ENCODE results near the gene VPS9D1.

VPS9D1 gene, protein sequence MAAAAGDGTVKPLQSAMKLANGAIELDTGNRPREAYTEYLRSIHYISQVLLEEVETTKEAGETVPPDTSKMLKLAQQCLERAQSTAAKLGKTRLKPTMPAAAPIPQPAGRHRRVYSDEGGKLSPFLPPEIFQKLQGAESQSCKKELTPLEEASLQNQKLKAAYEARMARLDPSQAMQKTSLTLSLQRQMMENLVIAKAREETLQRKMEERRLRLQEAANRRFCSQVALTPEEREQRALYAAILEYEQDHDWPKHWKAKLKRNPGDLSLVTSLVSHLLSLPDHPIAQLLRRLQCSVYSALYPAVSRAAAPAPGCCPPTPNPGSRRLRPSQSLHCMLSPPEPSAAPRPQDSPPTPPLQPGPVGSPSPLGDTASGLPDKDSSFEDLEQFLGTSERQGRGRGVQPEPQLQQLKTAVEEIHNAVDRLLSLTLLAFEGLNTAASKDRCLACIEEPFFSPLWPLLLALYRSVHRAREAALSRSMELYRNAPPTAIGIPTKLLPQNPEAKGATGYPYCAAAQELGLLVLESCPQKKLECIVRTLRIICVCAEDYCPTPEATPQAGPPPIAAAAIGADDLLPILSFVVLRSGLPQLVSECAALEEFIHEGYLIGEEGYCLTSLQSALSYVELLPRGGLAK

DNA sequence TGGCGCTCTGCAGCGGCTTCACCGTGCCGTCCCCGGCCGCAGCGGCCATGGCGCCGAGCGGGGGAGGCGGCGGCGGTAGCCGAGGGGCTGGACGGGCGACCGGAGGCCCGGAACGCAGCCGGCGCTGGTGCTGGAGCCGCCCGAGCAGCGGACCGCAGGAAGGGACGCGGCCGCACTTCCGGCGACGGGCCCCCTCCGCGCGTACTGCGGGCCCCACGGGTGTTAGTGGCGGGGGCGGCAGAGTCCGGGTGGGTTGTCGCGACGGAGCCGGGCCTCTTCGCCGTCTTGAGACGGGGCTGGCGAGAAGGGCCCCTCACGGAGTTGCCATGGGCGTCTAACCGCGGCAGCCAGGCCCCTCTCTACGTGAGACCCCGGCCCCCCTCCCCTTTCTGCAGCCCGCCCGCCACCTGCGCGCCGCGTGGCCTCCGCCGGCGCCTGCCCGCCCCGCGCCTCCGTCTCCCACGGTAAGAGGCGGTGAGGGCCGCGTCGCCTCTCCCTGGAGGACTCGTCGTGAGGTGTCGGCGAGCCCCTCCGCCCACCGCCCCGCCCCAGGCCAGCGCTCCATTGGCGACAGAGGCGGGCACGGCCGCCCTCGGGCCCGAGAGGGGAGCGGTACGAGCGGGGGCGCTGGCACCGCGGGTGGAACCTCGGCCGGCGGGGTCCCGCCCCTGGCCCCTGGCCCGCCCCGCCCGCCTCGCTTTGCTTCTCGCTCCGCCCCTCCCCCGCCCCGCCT is at the start of gene VPS9D1, which contains the start of gene ZNF276:
Gene VPS9D1 (minus strand): TSS at position 86 of the 733 bp plus-strand sequence. CDS start 37 bp downstream, at position 49.
Gene ZNF276 (plus strand): TSS at position 725 of the 733 bp plus-strand sequence. CDS start 104 bp downstream, outside the sequence.
- Mint-ChIP-seq H3K4me1 (peaks cover 49% of the 10 kb centered on the region), H3K9me3 (no peaks in the 10 kb centered on the region), H3K4me3 (peak within 1 kb of the TSS; percentile 91), H3K27me3 (ENCODE audit: low read depth, poor library complexity) (peaks cover 13% of the 10 kb centered on the region), H3K36me3 (ENCODE audit: low read depth) (peaks cover 33% of the 10 kb centered on the region), H3K27ac (no peak within 1 kb of the TSS)
- TF ChIP-seq CTCF (IDR thresholded peaks at IDR 0.05) = no peak
- peak; percentile 87 for DNase-seq

DNA sequence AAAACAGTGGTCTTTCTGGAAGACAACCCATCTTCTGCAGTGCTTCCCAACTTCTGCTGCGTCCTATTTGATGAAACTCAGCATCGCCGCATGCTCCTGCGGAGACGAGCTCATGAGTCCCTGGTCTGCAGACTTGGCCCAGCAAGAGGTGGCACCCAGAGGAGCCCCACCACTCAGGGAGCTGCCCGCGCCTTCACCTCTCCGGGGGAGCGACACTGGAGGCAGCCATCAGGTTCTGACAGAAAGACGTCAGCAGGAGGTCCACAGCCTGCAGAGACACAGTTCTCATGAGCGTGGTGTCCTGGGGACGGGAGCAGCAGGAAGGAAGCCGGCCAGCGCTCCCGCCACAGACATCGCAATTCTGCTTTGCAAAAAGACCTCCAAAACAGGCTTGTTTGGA is 49.7 kb upstream of the VPS9D1 start:
- H3K27me3 Mint-ChIP-seq (ENCODE audit: low read depth, poor library complexity) = no peaks in the 10 kb centered on the region
- no peaks in the 10 kb centered on the region for H3K9me3 Mint-ChIP-seq

DNA sequence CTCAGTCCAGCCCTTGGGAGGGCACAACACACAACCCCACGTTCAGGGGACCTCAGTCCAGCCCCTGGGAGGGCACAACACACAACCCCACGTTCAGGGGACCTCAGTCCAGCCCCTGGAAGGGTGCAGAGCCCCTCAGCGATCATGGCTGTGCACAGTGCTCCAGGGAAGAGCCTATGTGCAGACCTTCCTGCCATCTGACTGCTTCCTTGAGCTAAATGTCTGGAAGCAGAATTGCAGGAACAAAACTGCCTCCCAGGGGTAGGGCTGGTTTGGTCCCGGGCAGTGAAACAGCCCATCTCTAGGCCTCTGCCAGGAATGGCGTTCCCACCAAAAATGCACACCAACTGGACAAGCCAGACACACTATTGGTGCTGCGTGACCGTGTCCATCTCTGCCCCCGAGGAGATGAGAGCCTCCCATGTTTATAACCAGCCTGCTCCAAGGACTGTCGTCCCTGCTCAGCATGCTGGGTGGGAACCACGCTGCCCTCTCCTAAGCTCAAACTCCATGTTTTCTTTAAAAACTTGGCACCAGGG is 44.7 kb upstream of the VPS9D1 start:
- Mint-ChIP-seq H3K27me3 (ENCODE audit: low read depth, poor library complexity) (no peaks in the 10 kb centered on the region), H3K4me1 (no peaks in the 10 kb centered on the region), H3K4me3 (no peak overlapping the region), H3K36me3 (ENCODE audit: low read depth) (peaks cover 57% of the 10 kb centered on the region), H3K9me3 (no peaks in the 10 kb centered on the region), H3K27ac (no peak overlapping the region)
- DNase-seq = no peak
- TF ChIP-seq CTCF (IDR thresholded peaks at IDR 0.05) = no peak

More for the DNA sequence above, 49.7 kb upstream of the VPS9D1 start:
- H3K4me1 Mint-ChIP-seq = no peaks in the 10 kb centered on the region
- H3K27ac Mint-ChIP-seq = no peak overlapping the region
- no peak for TF ChIP-seq CTCF (IDR thresholded peaks at IDR 0.05)
- H3K36me3 Mint-ChIP-seq (ENCODE audit: low read depth) = peaks cover 63% of the 10 kb centered on the region
- DNase-seq = no peak
- H3K4me3 Mint-ChIP-seq = no peak overlapping the region

DNA sequence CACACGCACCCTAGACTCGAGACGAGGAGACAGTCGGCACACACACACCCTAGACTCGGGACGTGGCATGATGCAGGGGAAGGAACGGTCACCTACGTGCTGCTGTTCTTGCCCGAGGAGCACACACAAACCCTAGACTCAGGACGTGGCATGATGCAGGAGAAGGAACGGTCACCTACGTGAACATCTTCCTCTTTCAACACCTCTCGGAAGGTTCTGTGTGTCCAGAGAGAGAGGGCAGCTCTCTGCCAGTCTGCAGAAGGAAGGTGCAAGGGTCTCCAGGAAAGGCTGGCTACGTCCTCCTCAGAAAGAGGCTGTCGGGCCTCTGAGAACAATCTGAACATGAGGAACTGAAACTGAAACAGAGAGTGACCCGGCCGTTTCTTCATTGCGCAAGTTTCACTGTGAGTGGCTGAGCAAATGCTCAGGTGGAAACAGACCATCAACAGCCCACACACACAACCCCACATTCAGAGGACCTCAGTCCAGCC is 44.1 kb upstream of the VPS9D1 start:
- Mint-ChIP-seq H3K27me3 (ENCODE audit: low read depth, poor library complexity) (no peaks in the 10 kb centered on the region), H3K9me3 (no peaks in the 10 kb centered on the region), H3K4me3 (no peak overlapping the region), H3K27ac (no peak overlapping the region), H3K4me1 (no peaks in the 10 kb centered on the region), H3K36me3 (ENCODE audit: low read depth) (peaks cover 57% of the 10 kb centered on the region)
- DNase-seq = no peak
- TF ChIP-seq CTCF (IDR thresholded peaks at IDR 0.05) = no peak

GRCh38 chr16:89761304-89761922 is 40.7 kb upstream of the VPS9D1 start:
- Mint-ChIP-seq H3K27me3 (ENCODE audit: low read depth, poor library complexity) (no peaks in the 10 kb centered on the region), H3K27ac (no peak overlapping the region), H3K9me3 (no peaks in the 10 kb centered on the region), H3K4me1 (no peaks in the 10 kb centered on the region), H3K36me3 (ENCODE audit: low read depth) (peaks cover 56% of the 10 kb centered on the region), H3K4me3 (no peak overlapping the region)
- TF ChIP-seq CTCF (IDR thresholded peaks at IDR 0.05) = no peak
- no peak for DNase-seq
